ENCODE data around the gene VILL. TPM values are rescaled to one million over a fixed set of nuclear protein-coding genes. Genes with fewer than 3 reads are reported as not detected.

Gene VILL
- total and polyA plus RNA-seq, 2 donors (not counting 3 experiments of a cell fraction or from before 2014, with no cell fraction given), result 9.0 to 10.0 TPM

DNA sequence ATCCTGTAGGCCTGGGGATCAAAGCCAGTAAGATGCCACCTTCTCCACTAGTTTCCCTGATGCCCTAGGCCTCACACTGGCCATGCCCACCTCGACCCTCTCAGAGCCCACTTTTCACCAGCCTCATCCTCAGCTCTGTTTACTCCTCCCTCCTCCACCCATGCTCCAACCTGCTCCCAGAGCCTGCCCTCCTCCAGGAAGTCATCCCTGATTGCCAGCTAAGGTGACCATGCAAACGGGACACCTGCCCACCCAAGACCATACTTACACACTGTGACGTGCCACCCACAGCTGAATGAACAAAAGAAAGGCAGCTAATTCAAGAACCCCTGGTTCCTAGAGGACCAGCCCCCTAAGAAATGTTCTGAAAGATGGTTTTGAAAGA is 29.7 kb downstream of the VILL start:
- no peaks in the 10 kb centered on the region for H4K20me1 ChIP-seq (replicated peaks; ENCODE audit: control insufficient read depth, extremely low read depth, insufficient read depth, low read length)
- dilution Hi-C loops (cut with MboI; ENCODE audit: extremely low pct_ligation_motif_present, low sequenced_read_pairs), result no loop called here
- no peak overlapping the region for H3K4me3 ChIP-seq (replicated peaks in 1 of 3; ENCODE audit: insufficient read depth in 1 of 3, low read depth in 1 of 3, low read length in 3 of 3)
- no peak overlapping the region for H3K9ac ChIP-seq (replicated peaks; ENCODE audit: extremely low read depth, insufficient read depth, low read length)
- intact Hi-C loops (cut with micrococcal nuclease), result no loop called here
- H3K9me1 ChIP-seq (replicated peaks; ENCODE audit: control insufficient read depth, extremely low read depth, insufficient read depth, low read length), result no peaks in the 10 kb centered on the region
- DNase-seq (ENCODE audit: low read depth, low spot score) (no peak), FAIRE-seq (no peak)
- H2AFZ ChIP-seq (ENCODE audit: low read depth, low read length), result no peak overlapping the region
- H3K27ac ChIP-seq (ENCODE audit: insufficient read depth, low read depth, low read length), result no peak overlapping the region
- ChIA-PET POLR2A (no interaction called here), CTCF (interaction anchor here (1.2 to 2.1 kb wide), 3 partner anchors 16 to 46 kb away, joined by 4 to 7 read pairs (median 6); no protein-coding TSS in a partner anchor)
- no peak overlapping the region for H3K4me2 ChIP-seq (ENCODE audit: insufficient read depth, low read length)
- peaks cover 0 to 7% of the 10 kb centered on the region in 2 experiments for H3K36me3 ChIP-seq (ENCODE audit: control insufficient read depth in 2 of 2, extremely low read depth in 1 of 2, insufficient read depth in 2 of 2, low read length in 2 of 2)
- H3K27me3 ChIP-seq (ENCODE audit: control insufficient read depth in 2 of 2, insufficient read depth in 2 of 2, low read length in 2 of 2), result no peaks in the 10 kb centered on the region
- BruUV-seq (replicated peaks), result no TSS peak
- TF ChIP-seq MAX (IDR thresholded peaks at IDR 0.05; ENCODE audit: insufficient read depth, insufficient read length) (no peak), POLR2AphosphoS5 (IDR thresholded peaks at IDR 0.05; ENCODE audit: insufficient read depth, low read depth, low read length) (no peak), POLR2A (IDR thresholded peaks at IDR 0.05; ENCODE audit: low read depth, low read length) (no peak), FOS (IDR thresholded peaks at IDR 0.05; ENCODE audit: borderline replicate concordance, insufficient read depth, low read length) (no peak), CTCF (IDR thresholded peaks at IDR 0.05; ENCODE audit: extremely low read depth in 1 of 2, insufficient read depth in 1 of 2, low read depth in 1 of 2, low read length in 2 of 2) (no peak), EZH2 (IDR thresholded peaks at IDR 0.05; ENCODE audit: borderline replicate concordance, low read depth, low read length, severe bottlenecking) (no peak), GATA2 (IDR thresholded peaks at IDR 0.05; ENCODE audit: insufficient read depth, insufficient read length, low read depth, low read length) (no peak), MYC (IDR thresholded peaks at IDR 0.05; ENCODE audit: low read depth, low read length) (no peak), JUN (IDR thresholded peaks at IDR 0.05; ENCODE audit: borderline replicate concordance, insufficient read depth, insufficient read length, low read depth) (no peak)
- H3K9me3 ChIP-seq (replicated peaks; ENCODE audit: control insufficient read depth, insufficient read depth, low read length), result no peaks in the 10 kb centered on the region
- peaks cover 5% of the 10 kb centered on the region for H3K4me1 ChIP-seq (ENCODE audit: control insufficient read depth, extremely low read depth, insufficient read depth, low read length)
- H3K79me2 ChIP-seq (ENCODE audit: control insufficient read depth, insufficient read depth, low read length), result no peaks in the 10 kb centered on the region
